CD8-positive, alpha-beta memory T cell (primary cell): ENCODE results near the gene CRTC2. TPM values are rescaled to one million over a fixed set of nuclear protein-coding genes. Genes with fewer than 3 reads are reported as not detected.

Experiments
- CTCF ChIA-PET: fragments of 350-600 bp; sonication (Branson Sonifier 250); formaldehyde crosslinking; loops from one replicate; lab custom pipeline; 2021; ENCODE audit warnings: antibody characterized with exemption; lab: Charles Lee
- POLR2A ChIA-PET: fragments of 350-600 bp; sonication (Branson Sonifier 250); formaldehyde crosslinking; loops from one replicate; lab custom pipeline; 2021; ENCODE audit warnings: antibody characterized with exemption; lab: Charles Lee
- DNase-seq, 5 donors: peaks; one replicate each; pipeline versions ENCODE4 v3.0.0 to v3.0.0-alpha.2; 2020 to 2022; ENCODE audit warnings: mixed read lengths in 1 of 5
- H3K27ac ChIP-seq: one replicate; pipeline ENCODE4 v1.7.0; 2013; ENCODE audit warnings: low read depth, mild to moderate bottlenecking, low read length, moderate library complexity
- H3K27me3 ChIP-seq: 2 replicates; pipeline ENCODE4 v1.7.0; 2013; ENCODE audit warnings: low read length, mild to moderate bottlenecking; ENCODE audit not compliant: insufficient read depth, poor library complexity, severe bottlenecking
- H3K36me3 ChIP-seq: 2 replicates; pipeline ENCODE4 v1.7.0; 2013; ENCODE audit warnings: mild to moderate bottlenecking, low read length, moderate library complexity; ENCODE audit not compliant: insufficient read depth
- H3K4me1 ChIP-seq: 2 replicates; pipeline ENCODE4 v1.7.0; 2013; ENCODE audit warnings: mild to moderate bottlenecking, low read length, moderate library complexity; ENCODE audit not compliant: insufficient read depth
- H3K4me3 ChIP-seq: 2 replicates; pipeline ENCODE4 v1.7.0; 2013; ENCODE audit warnings: mild to moderate bottlenecking, low read length
- H3K9me3 ChIP-seq: 2 replicates; pipeline ENCODE4 v1.7.0; 2013; ENCODE audit warnings: mild to moderate bottlenecking, low read length
- H3K27ac Mint-ChIP-seq, 8 donors: one replicate each; pipeline ENCODE4 v1.8.0; 2020 to 2021; ENCODE audit warnings: mixed read lengths in 8 of 8, mild to moderate bottlenecking in 6 of 8, inconsistent platforms in 3 of 8, moderate library complexity in 3 of 8
- H3K27me3 Mint-ChIP-seq, 2 donors: one replicate each; pipeline ENCODE4 v1.8.0; 2020 to 2021; ENCODE audit warnings: mixed read lengths in 2 of 2, mild to moderate bottlenecking in 1 of 2, moderate library complexity in 1 of 2
- H3K36me3 Mint-ChIP-seq, 3 donors: one replicate each; pipeline ENCODE4 v1.8.0; 2020 to 2021; ENCODE audit warnings: mixed read lengths in 3 of 3, inconsistent platforms in 1 of 3, mild to moderate bottlenecking in 1 of 3
- H3K4me1 Mint-ChIP-seq, 3 donors: one replicate each; pipeline ENCODE4 v1.8.0; 2020 to 2021; ENCODE audit warnings: mixed read lengths in 3 of 3, inconsistent platforms in 1 of 3, mild to moderate bottlenecking in 1 of 3
- H3K4me3 Mint-ChIP-seq, 7 donors: one replicate each; pipeline ENCODE4 v1.8.0; 2020 to 2021; ENCODE audit warnings: mixed read lengths in 7 of 7, mild to moderate bottlenecking in 6 of 7, moderate library complexity in 4 of 7, inconsistent platforms in 2 of 7
- H3K9me3 Mint-ChIP-seq, 5 donors: one replicate each; pipeline ENCODE4 v1.8.0; 2020 to 2022; ENCODE audit warnings: mixed read lengths in 5 of 5, mild to moderate bottlenecking in 3 of 5, moderate library complexity in 2 of 5, inconsistent platforms in 1 of 5
- polyA plus RNA-seq: library from polyadenylated mRNA; unstranded; fragments of 300-500 nt; fragmentation: Illumina TruSeq; gene quantifications from one replicate; pipeline ENCODE4 v1.2.3, GENCODE V29; 2021
- total RNA-seq, 2 experiments: library from RNA; stranded (reverse); gene quantifications; one replicate each; pipeline ENCODE4 v1.2.3, GENCODE V29; 2021

The CRTC2 gene
- total and polyA plus RNA-seq, 3 experiments from 2014 or later: 38.9 to 63.2 (median 53.9) TPM

GRCh38 chr1:153973071-153973470 lies 14.7 kb upstream of the CRTC2 start:
- POLR2A ChIA-PET: interaction anchor here (0.6 to 1.7 kb wide), 3 partner anchors 10 to 177 kb away, joined by 3 to 4 read pairs (median 3); partner anchors contain the start of genes DENND4B and SLC39A1
- CTCF ChIA-PET: interaction anchor here (0.6 to 1.3 kb wide), 2 partner anchors 14 to 1351 kb away, joined by 3 read pairs; no protein-coding TSS in a partner anchor
- no peaks in the 10 kb centered on the region for H3K9me3 Mint-ChIP-seq
- Histone ChIP-seq H3K4me3 (no peak overlapping the region), H3K9me3 (no peaks in the 10 kb centered on the region), H3K27ac (no peak overlapping the region), H3K36me3 (peaks cover 26% of the 10 kb centered on the region), H3K27me3 (no peaks in the 10 kb centered on the region), H3K4me1 (peaks cover 15% of the 10 kb centered on the region)
- peaks cover 25 to 49% (median 28%) of the 10 kb centered on the region in 3 donors for H3K4me1 Mint-ChIP-seq
- no peaks in the 10 kb centered on the region for H3K27me3 Mint-ChIP-seq
- DNase-seq: no peak
- peak overlapping the region in 1 of 7 donors; percentile 84 for H3K4me3 Mint-ChIP-seq
- H3K27ac Mint-ChIP-seq: peak overlapping the region in 5 of 8 donors; percentile 18 to 91 (median 47)
- H3K36me3 Mint-ChIP-seq: peaks cover 0 to 51% (median 10%) of the 10 kb centered on the region in 3 donors

GRCh38 chr1:153970346-153970745 lies 11.9 kb upstream of the CRTC2 start:
- DNase-seq: no peak
- H3K9me3 Mint-ChIP-seq: no peaks in the 10 kb centered on the region
- no peak overlapping the region for H3K4me3 ChIP-seq
- H3K9me3 ChIP-seq: no peaks in the 10 kb centered on the region
- POLR2A ChIA-PET: interaction anchor here (0.6 kb wide), 2 partner anchors 13 to 155 kb away, joined by 3 to 4 read pairs; no protein-coding TSS in a partner anchor
- H3K4me1 Mint-ChIP-seq: peaks cover 32 to 55% (median 33%) of the 10 kb centered on the region in 3 donors
- no peak overlapping the region for H3K27ac ChIP-seq
- no peaks in the 10 kb centered on the region for H3K27me3 ChIP-seq
- peaks cover 18% of the 10 kb centered on the region for H3K36me3 ChIP-seq
- CTCF ChIA-PET: interaction anchor here (1.4 kb wide), 1 partner anchor 24 kb away, joined by 5 read pairs; the partner anchor contains the start of gene DENND4B
- peak overlapping the region in 3 of 8 donors; percentile 29 to 51 (median 32) for H3K27ac Mint-ChIP-seq
- H3K4me3 Mint-ChIP-seq: no peak overlapping the region
- peaks cover 0 to 39% (median 5%) of the 10 kb centered on the region in 3 donors for H3K36me3 Mint-ChIP-seq
- peaks cover 21% of the 10 kb centered on the region for H3K4me1 ChIP-seq
- H3K27me3 Mint-ChIP-seq: no peaks in the 10 kb centered on the region

- Mint-ChIP-seq H3K4me3 (peak overlapping the region in 4 of 7 donors; percentile 19 to 95 (median 68)), H3K36me3 (peaks cover 0 to 27% (median 3%) of the 10 kb centered on the region in 3 donors), H3K4me1 (peaks cover 35 to 53% (median 38%) of the 10 kb centered on the region in 3 donors), H3K27ac (peak overlapping the region in 7 of 8 donors; percentile 61 to 98 (median 84)), H3K27me3 (no peaks in the 10 kb centered on the region), H3K9me3 (no peaks in the 10 kb centered on the region)
- no peaks in the 10 kb centered on the region for H3K27me3 ChIP-seq
- H3K9me3 ChIP-seq: no peaks in the 10 kb centered on the region
- H3K4me1 ChIP-seq: peaks cover 28% of the 10 kb centered on the region
- no peak overlapping the region for H3K4me3 ChIP-seq
- CTCF ChIA-PET: interaction anchor here (1.0 to 4.9 kb wide), 5 partner anchors 9 to 179 kb away, joined by 3 to 50 read pairs (median 10); partner anchors contain the start of genes CRTC2, DENND4B and JTB
- POLR2A ChIA-PET: interaction anchor here (0.7 to 4.3 kb wide), 5 partner anchors 8 to 160 kb away, joined by 3 to 58 read pairs (median 46); partner anchors contain the start of genes CRTC2, DENND4B, JTB and RPS27
- peak in 1 of 5 donors; percentile 35 for DNase-seq
- H3K36me3 ChIP-seq: peaks cover 6% of the 10 kb centered on the region
- no peak overlapping the region for H3K27ac ChIP-seq
Observed at GRCh38 chr1:153968972-153969371, 10.6 kb upstream of the CRTC2 start.

- ChIA-PET CTCF (interaction anchor here (1.0 to 4.9 kb wide), 7 partner anchors 9 to 179 kb away, joined by 3 to 50 read pairs (median 14); partner anchors contain the start of genes CRTC2, DENND4B, JTB and RAB13), POLR2A (interaction anchor here (2.6 to 4.3 kb wide), 5 partner anchors 8 to 45 kb away, joined by 25 to 58 read pairs (median 46); partner anchors contain the start of genes CRTC2, DENND4B, GATAD2B and JTB)
- Histone ChIP-seq H3K4me1 (peaks cover 32% of the 10 kb centered on the region), H3K4me3 (no peak overlapping the region), H3K27me3 (no peaks in the 10 kb centered on the region), H3K9me3 (no peaks in the 10 kb centered on the region), H3K36me3 (peaks cover under 1% of the 10 kb centered on the region), H3K27ac (peak overlapping the region; percentile 62)
- H3K4me1 Mint-ChIP-seq: peaks cover 40 to 58% (median 43%) of the 10 kb centered on the region in 3 donors
- H3K27ac Mint-ChIP-seq: peak overlapping the region in 7 of 8 donors; percentile 61 to 98 (median 97)
- H3K27me3 Mint-ChIP-seq: no peaks in the 10 kb centered on the region
- DNase-seq: no peak
- H3K36me3 Mint-ChIP-seq: peaks cover 0 to 25% (median 3%) of the 10 kb centered on the region in 3 donors
- H3K4me3 Mint-ChIP-seq: peak overlapping the region; percentile 63 to 97 (median 95)
- no peaks in the 10 kb centered on the region for H3K9me3 Mint-ChIP-seq
Observed at GRCh38 chr1:153968408-153968807, 10.0 kb upstream of the CRTC2 start.

GRCh38 chr1:153968000-153968363 lies 9.6 kb upstream of the CRTC2 start:
- H3K4me1 ChIP-seq: peaks cover 33% of the 10 kb centered on the region

GRCh38 chr1:153967107-153967999 lies 8.9 kb upstream of the CRTC2 start, which contains the start of gene CREB3L4:
Gene CREB3L4, plus strand, starts transcription at chr1:153967902. Its CDS starts 624 bp downstream, at chr1:153968526.
- H3K27ac ChIP-seq: peak within 1 kb of the TSS; percentile 62
- ChIA-PET POLR2A (interaction anchor here (0.7 to 4.3 kb wide), 12 partner anchors 9 to 333 kb away, joined by 3 to 58 read pairs (median 6); partner anchors contain the start of genes CHTOP, CRTC2, DENND4B and GATAD2B), CTCF (interaction anchor here (0.6 to 4.9 kb wide), 15 partner anchors 8 to 186 kb away, joined by 3 to 50 read pairs (median 4); partner anchors contain the start of genes CRTC2, DENND4B, JTB and RAB13)
- H3K4me1 ChIP-seq: peaks cover 39% of the 10 kb centered on the region
- Mint-ChIP-seq H3K36me3 (peaks cover 0 to 15% (median 0%) of the 10 kb centered on the region in 3 donors), H3K4me1 (peaks cover 45 to 63% (median 52%) of the 10 kb centered on the region in 3 donors), H3K27me3 (no peaks in the 10 kb centered on the region), H3K27ac (peak within 1 kb of the TSS; percentile 86 to 99 (median 97)), H3K4me3 (peak within 1 kb of the TSS; percentile 92 to 97 (median 96)), H3K9me3 (no peaks in the 10 kb centered on the region)
- no peaks in the 10 kb centered on the region for H3K27me3 ChIP-seq
- H3K4me3 ChIP-seq: peak within 1 kb of the TSS; percentile 53
- H3K9me3 ChIP-seq: no peaks in the 10 kb centered on the region
- H3K36me3 ChIP-seq: no peaks in the 10 kb centered on the region
- DNase-seq: peak; percentile 70 to 89 (median 85)

More at GRCh38 chr1:153968000-153968363, 9.6 kb upstream of the CRTC2 start:
- Histone ChIP-seq H3K9me3 (no peaks in the 10 kb centered on the region), H3K36me3 (no peaks in the 10 kb centered on the region), H3K27me3 (no peaks in the 10 kb centered on the region), H3K4me3 (peak overlapping the region; percentile 53), H3K27ac (peak overlapping the region; percentile 62)
- no peaks in the 10 kb centered on the region for H3K27me3 Mint-ChIP-seq
- peak overlapping the region; percentile 92 to 97 (median 96) for H3K4me3 Mint-ChIP-seq
- POLR2A ChIA-PET: interaction anchor here (0.7 to 4.3 kb wide), 11 partner anchors 9 to 334 kb away, joined by 3 to 58 read pairs (median 7); partner anchors contain the start of genes CHTOP, CRTC2, DENND4B and GATAD2B
- CTCF ChIA-PET: interaction anchor here (1.0 to 4.9 kb wide), 12 partner anchors 9 to 187 kb away, joined by 3 to 50 read pairs (median 4); partner anchors contain the start of genes CRTC2, DENND4B, JTB and RAB13
- peaks cover 41 to 60% (median 45%) of the 10 kb centered on the region in 3 donors for H3K4me1 Mint-ChIP-seq
- H3K27ac Mint-ChIP-seq: peak overlapping the region; percentile 86 to 99 (median 97)
- peak in 1 of 5 donors; percentile 24 for DNase-seq
- no peaks in the 10 kb centered on the region for H3K9me3 Mint-ChIP-seq
- peaks cover 0 to 21% (median 0%) of the 10 kb centered on the region in 3 donors for H3K36me3 Mint-ChIP-seq

- H3K4me1 Mint-ChIP-seq: peaks cover 50 to 67% (median 61%) of the 10 kb centered on the region in 3 donors
- H3K27me3 ChIP-seq: no peaks in the 10 kb centered on the region
- H3K4me3 ChIP-seq: peak overlapping the region; percentile 83
- CTCF ChIA-PET: interaction anchor here (0.6 to 3.2 kb wide), 3 partner anchors 13 to 156 kb away, joined by 3 to 19 read pairs (median 10); partner anchors contain the start of genes DENND4B and JTB
- H3K36me3 ChIP-seq: no peaks in the 10 kb centered on the region
- no peaks in the 10 kb centered on the region for H3K9me3 Mint-ChIP-seq
- no peak for DNase-seq
- peak overlapping the region; percentile 83 to 96 (median 90) for H3K4me3 Mint-ChIP-seq
- peaks cover 45% of the 10 kb centered on the region for H3K4me1 ChIP-seq
- no peaks in the 10 kb centered on the region for H3K9me3 ChIP-seq
- H3K27ac Mint-ChIP-seq: peak overlapping the region; percentile 80 to 100 (median 96)
- H3K27me3 Mint-ChIP-seq: no peaks in the 10 kb centered on the region
- peak overlapping the region; percentile 80 for H3K27ac ChIP-seq
- H3K36me3 Mint-ChIP-seq: peaks cover 0 to 27% (median 0%) of the 10 kb centered on the region in 3 donors
- POLR2A ChIA-PET: interaction anchor here (0.6 to 2.9 kb wide), 7 partner anchors 9 to 191 kb away, joined by 3 to 23 read pairs (median 4); partner anchors contain the start of genes DENND4B and JTB
Observed at GRCh38 chr1:153963850-153964331, 5.5 kb upstream of the CRTC2 start.
